HG03457 (cell line): ENCODE data around the gene BUD31.
"Not testable (repeated sequence)": the region's sequence is repeated elsewhere in the genome, so short reads cannot be mapped to it uniquely, and the experiment has no call there.

ENCODE experiments used
- ATAC-seq: cut with Tn5 transposase; IDR thresholded peaks from one replicate; pipeline ENCODE4 v1.9.1; 2021; ENCODE audit warnings: moderate number of reproducible peaks; ENCODE audit not compliant: unreplicated experiment

The BUD31 gene

GRCh38 chr7:99408379-99409191, at the start of gene BUD31, which contains the start of gene PDAP1:
TSS of gene BUD31 (plus strand) at chr7:99408969. CDS start at chr7:99411093, 2,124 bp downstream.
TSS of gene PDAP1 (minus strand) at chr7:99408597. CDS start at chr7:99408548, 49 bp downstream.
- peak; percentile 66 for ATAC-seq

- ATAC-seq: no peak
Measured at GRCh38 chr7:99359465-99360154, 49.2 kb upstream of the BUD31 start.

GRCh38 chr7:99362801-99363200, 46.0 kb upstream of the BUD31 start:
- no peak for ATAC-seq

GRCh38 chr7:99363286-99363685, 45.5 kb upstream of the BUD31 start:
- no peak for ATAC-seq

DNA sequence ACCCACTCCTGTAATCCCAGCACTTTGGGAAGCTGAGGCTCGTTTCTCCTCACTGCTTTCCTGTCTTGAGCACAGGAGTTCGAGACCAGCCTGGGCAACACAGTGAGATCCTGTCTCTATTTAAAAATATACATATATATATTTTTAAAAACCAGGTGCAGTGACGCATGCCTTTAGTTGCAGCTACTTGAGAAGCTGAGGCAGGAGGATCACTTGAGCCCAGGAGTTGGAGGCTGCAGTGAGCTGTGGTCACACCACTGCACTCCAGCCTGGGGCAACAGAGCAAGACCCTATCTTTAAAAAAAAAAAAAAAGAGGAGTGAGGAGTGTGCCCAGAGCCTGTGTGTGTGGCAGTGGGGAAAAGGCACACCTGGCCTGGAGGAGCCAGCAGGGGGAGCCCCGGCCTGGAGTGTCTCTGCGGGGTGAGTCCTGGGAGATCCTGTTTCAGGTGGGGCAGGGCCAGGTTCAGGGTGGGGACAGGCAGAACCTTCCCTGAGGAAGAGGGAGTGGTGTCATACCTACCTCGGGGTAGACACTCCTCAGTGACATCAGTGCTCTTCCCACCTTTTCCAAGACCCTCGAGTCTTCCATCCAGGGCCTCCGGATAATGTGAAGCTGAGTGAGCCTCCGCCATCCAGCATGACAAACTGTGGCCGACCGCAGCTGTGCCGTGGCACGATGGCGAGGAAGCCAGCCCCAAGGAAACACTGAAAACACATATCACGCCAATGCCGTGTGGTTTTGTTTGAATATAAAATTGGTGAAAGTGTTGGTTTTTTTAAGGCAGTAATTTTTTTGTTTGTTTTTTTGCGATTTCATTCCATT, 43.2 kb upstream of the BUD31 start:
- ATAC-seq: no peak

GRCh38 chr7:99366646-99367045, 42.1 kb upstream of the BUD31 start:
- ATAC-seq: no peak

- no peak for ATAC-seq
Measured at GRCh38 chr7:99368750-99369389, 39.9 kb upstream of the BUD31 start.

- ATAC-seq: no peak
Measured at GRCh38 chr7:99369767-99370391, 38.9 kb upstream of the BUD31 start.

GRCh38 chr7:99371376-99371920, 37.3 kb upstream of the BUD31 start:
- ATAC-seq: no peak

DNA sequence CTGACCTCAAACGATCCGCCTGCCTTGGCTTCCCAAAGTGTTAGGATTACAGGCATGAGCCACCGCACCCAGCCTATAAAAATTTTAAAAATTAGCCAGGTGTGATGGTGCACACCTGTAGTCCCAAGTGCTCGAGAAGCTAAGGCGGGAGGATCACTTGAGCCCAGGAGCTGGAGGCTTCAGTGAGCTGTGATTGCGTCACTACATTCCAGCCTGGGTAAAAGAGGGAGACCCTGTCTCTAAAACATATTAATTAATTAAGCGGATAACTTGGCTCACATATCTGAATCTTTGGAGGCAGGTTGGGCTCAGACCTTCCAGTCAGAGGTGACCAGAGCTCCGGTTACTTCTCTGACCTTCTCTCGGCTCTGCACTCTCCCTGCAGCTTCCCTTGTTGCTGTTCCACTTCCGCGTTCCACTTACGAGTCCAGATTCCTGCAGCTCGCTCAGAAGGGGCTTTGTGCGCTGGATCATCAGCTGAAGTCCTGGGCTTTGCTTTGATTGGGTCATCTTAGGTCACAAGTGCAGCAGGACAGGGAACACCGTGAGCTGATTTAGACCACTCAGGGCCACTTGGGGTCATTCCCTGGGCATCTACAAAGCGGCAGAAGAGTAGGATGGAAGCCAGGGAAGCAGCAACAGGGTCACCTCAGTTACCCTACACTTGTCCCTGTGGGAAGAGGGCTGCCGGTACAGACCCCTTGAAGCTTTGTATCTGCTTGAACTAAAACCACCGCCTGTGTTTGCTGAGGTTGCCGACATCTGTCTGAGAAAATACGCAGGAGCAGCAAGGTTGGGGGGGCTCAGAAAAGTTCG, 36.3 kb upstream of the BUD31 start:
- ATAC-seq: no peak

DNA sequence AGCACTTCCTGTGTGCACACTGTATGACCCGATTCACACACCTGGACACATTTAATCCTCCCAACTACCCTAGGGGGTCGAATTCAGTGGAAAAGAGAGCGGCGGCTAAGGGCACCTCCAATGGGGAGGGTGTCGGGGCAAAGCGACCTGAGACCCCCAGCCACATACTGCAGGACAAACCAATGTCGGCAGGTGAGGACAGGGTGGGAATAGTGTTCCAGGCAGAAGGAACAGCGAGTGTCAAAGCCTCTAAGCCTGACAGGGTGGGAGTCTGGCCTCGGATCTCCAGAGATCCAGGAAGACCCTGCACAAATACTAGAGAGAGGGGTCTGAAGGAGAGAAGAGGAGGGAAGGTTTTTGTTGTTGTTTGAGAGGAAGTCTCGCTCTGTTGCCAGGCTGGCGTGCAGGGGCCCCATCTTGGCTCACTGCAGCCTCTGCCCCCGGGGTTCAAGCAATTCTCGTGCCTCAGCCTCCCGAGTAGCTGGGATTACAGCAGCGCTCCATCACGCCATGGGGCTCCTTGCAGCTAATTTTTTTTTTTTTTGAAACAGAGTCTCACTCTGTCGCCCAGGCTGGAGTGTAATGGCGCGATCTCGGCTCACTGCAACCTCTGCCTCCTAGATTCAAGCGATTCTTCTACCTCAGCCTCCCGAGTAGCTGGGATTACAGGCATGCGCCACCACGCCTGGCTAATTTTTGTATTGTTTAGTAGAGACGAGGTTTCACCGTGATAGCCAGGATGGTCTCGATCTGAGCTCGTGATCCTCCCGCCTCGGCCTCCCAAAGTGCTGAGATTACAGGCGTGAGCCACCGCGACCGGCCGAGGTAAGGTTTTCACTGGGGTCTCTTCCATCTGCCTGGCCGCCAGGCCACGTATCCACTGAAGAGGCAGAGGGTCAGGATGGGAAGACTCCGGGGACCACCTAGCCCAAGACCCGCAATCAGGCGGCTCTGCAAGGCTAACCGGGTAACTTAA, 35.4 kb upstream of the BUD31 start:
- no peak for ATAC-seq

GRCh38 chr7:99374111-99375064, 34.4 kb upstream of the BUD31 start, which contains the start of gene ARPC1B:
TSS of gene ARPC1B (plus strand) at chr7:99374730. CDS start at chr7:99385715, 10,985 bp downstream.
- ATAC-seq: peak; percentile 35

- ATAC-seq: peak; percentile 37
Measured at GRCh38 chr7:99375070-99375807, 33.5 kb upstream of the BUD31 start.

GRCh38 chr7:99379043-99379577, 29.7 kb upstream of the BUD31 start:
- no peak for ATAC-seq

GRCh38 chr7:99379693-99380031, 29.1 kb upstream of the BUD31 start:
- not testable (repeated sequence) for ATAC-seq
